Ovary (tissue), 3 donors: ENCODE data around the gene GSTO2.

Experiments used
- EP300 ChIP-seq: sonication (generic); formaldehyde crosslinking; IDR thresholded peaks from one replicate; pipeline ENCODE4 v1.6.1; 2017; ENCODE audit warnings: antibody characterized with exemption
- POLR2A ChIP-seq: fragments of 450-650 bp; IDR thresholded peaks from one replicate; pipeline ENCODE4 v1.6.1; 2017; ENCODE audit warnings: antibody characterized with exemption, mild to moderate bottlenecking, moderate library complexity
- TF ChIP-seq, protein P1 (sequence below), 3 donors: fragments of 450-650 bp in 2 of 3; fragments of 200-600 bp in 1 of 3; IDR thresholded peaks; one replicate each; pipeline versions ENCODE4 v1.5.1 to v1.8.0; 2016 to 2022; ENCODE audit warnings: antibody characterized with exemption in 3 of 3, mild to moderate bottlenecking in 1 of 3
- donor health status: DM: no; HTN: no; CAD: no.

DNA sequence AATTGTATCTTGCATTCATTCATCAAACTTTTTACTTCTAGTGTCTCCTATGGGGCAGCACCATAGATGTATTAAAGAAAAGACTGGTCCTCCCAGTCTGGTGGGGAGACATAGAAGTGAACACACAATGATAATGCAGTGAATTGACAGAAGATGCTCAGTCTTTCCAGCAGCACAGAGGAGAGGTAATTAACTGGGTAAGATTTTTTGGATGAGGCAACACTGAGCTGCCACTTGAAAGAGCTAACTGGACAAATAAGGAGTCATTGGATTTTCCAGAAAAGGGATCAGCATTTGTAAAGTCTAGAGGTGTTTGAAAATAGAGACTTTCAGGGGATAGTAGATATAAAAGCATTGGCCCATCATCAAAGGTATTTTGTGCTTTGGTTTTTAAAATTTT, 76.5 kb downstream of the GSTO2 start:
- TF ChIP-seq EP300 (no peak), POLR2A (no peak)
- TF ChIP-seq, protein P1, sequence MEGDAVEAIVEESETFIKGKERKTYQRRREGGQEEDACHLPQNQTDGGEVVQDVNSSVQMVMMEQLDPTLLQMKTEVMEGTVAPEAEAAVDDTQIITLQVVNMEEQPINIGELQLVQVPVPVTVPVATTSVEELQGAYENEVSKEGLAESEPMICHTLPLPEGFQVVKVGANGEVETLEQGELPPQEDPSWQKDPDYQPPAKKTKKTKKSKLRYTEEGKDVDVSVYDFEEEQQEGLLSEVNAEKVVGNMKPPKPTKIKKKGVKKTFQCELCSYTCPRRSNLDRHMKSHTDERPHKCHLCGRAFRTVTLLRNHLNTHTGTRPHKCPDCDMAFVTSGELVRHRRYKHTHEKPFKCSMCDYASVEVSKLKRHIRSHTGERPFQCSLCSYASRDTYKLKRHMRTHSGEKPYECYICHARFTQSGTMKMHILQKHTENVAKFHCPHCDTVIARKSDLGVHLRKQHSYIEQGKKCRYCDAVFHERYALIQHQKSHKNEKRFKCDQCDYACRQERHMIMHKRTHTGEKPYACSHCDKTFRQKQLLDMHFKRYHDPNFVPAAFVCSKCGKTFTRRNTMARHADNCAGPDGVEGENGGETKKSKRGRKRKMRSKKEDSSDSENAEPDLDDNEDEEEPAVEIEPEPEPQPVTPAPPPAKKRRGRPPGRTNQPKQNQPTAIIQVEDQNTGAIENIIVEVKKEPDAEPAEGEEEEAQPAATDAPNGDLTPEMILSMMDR (IDR thresholded peaks at IDR 0.05) = no peak
